IMR-90 (cell line): ENCODE measurements around the gene SNRNP27. TPM values are rescaled to one million over a fixed set of nuclear protein-coding genes. Genes with fewer than 3 reads are reported as not detected.

Experiments used
- ATAC-seq: fragments of 200-7000 bp; cut with Tn5 transposase; 2 replicates; pipeline ENCODE4 v1.9.1; 2020; ENCODE audit warnings: low read depth, mild to moderate bottlenecking, moderate library complexity
- BruUV-seq: library from RNA; stranded (reverse); fragments of 400-500 nt; replicated peaks from 2 replicates; lab custom pipeline; 2021; lab: Mats Ljungman, UMichigan
- CTCF ChIA-PET: fragments of 300-600 bp; formaldehyde crosslinking; extraction: SDS; loops from one replicate; lab custom pipeline; 2021; ENCODE audit warnings: antibody characterized with exemption; lab: Yijun Ruan, JAX
- POLR2A ChIA-PET: fragments of 300-600 bp; sonication (Branson Sonifier 250); formaldehyde crosslinking; loops from one replicate; lab custom pipeline; 2022; ENCODE audit warnings: antibody characterized with exemption; ENCODE audit not compliant: unreplicated experiment; lab: Charles Lee
- DNase-seq: peaks from one replicate; pipeline ENCODE4 v3.0.0; 2013
- H2AFZ ChIP-seq: replicated peaks from 2 replicates; pipeline ENCODE3; 2013; ENCODE audit warnings: low read length, mild to moderate bottlenecking; ENCODE audit not compliant: poor library complexity
- H2AK5ac ChIP-seq: 2 replicates; pipeline ENCODE4 v1.6.1; 2013; ENCODE audit warnings: low read depth, low read length, inconsistent platforms
- H2AK9ac ChIP-seq: replicated peaks from 2 replicates; pipeline ENCODE3; 2013; ENCODE audit warnings: mild to moderate bottlenecking, low read depth, low read length, moderate library complexity; ENCODE audit not compliant: poor library complexity
- H2BK120ac ChIP-seq: 2 replicates; pipeline ENCODE4 v1.6.1; 2013; ENCODE audit warnings: low read depth, low read length, inconsistent platforms
- H2BK15ac ChIP-seq: 3 replicates; pipeline ENCODE4 v1.6.1; 2013; ENCODE audit warnings: low read depth, low read length, inconsistent platforms
- H2BK20ac ChIP-seq: 2 replicates; pipeline ENCODE4 v1.6.1; 2013; ENCODE audit warnings: low read depth, mild to moderate bottlenecking, inconsistent platforms, low read length, moderate library complexity
- H2BK5ac ChIP-seq: 2 replicates; pipeline ENCODE4 v1.6.1; 2013; ENCODE audit warnings: mild to moderate bottlenecking, low read depth, low read length, inconsistent platforms; ENCODE audit not compliant: poor library complexity, severe bottlenecking
- H3K14ac ChIP-seq: replicated peaks from 2 replicates; pipeline ENCODE4 v1.6.1; 2013; ENCODE audit warnings: low read depth, low read length, inconsistent platforms
- H3K18ac ChIP-seq: 2 replicates; pipeline ENCODE4 v1.6.1; 2013; ENCODE audit warnings: low read depth, low read length, control low read depth
- H3K23ac ChIP-seq: 2 replicates; pipeline ENCODE4 v1.6.1; 2013; ENCODE audit warnings: low read depth, low read length, inconsistent platforms
- H3K27ac ChIP-seq: 2 replicates; pipeline ENCODE4 v1.5.1; 2013; ENCODE audit warnings: mild to moderate bottlenecking, control low read depth, low read length; ENCODE audit not compliant: insufficient read depth
- H3K27me3 ChIP-seq: 2 replicates; pipeline ENCODE4 v1.6.1; 2013; ENCODE audit warnings: low read length; ENCODE audit not compliant: control insufficient read depth, insufficient read depth
- H3K36me3 ChIP-seq: 2 replicates; pipeline ENCODE4 v1.6.1; 2013; ENCODE audit warnings: low read length, mixed read lengths; ENCODE audit not compliant: control insufficient read depth, insufficient read depth
- H3K4ac ChIP-seq: 2 replicates; pipeline ENCODE4 v1.6.1; 2013; ENCODE audit warnings: low read depth, low read length, inconsistent platforms
- H3K4me1 ChIP-seq: 2 replicates; pipeline ENCODE4 v1.6.1; 2013; ENCODE audit warnings: low read length, mixed read lengths; ENCODE audit not compliant: control insufficient read depth, insufficient read depth
- H3K4me2 ChIP-seq: 2 replicates; pipeline ENCODE4 v1.6.1; 2013; ENCODE audit warnings: low read depth, mild to moderate bottlenecking, control low read depth, low read length, moderate library complexity
- H3K4me3 ChIP-seq: 2 replicates; pipeline ENCODE4 v1.5.1; 2013; ENCODE audit warnings: low read depth, mild to moderate bottlenecking, control low read depth, low read length, moderate library complexity; ENCODE audit not compliant: insufficient read depth
- H3K56ac ChIP-seq: 2 replicates; pipeline ENCODE4 v1.6.1; 2013; ENCODE audit warnings: low read length, inconsistent platforms; ENCODE audit not compliant: insufficient read depth; ENCODE audit errors: extremely low read depth
- H3K79me1 ChIP-seq, 2 experiments: 2 replicates each; pipeline ENCODE4 v1.6.1; 2013; ENCODE audit warnings: low read length in 2 of 2, inconsistent platforms in 1 of 2, low read depth in 1 of 2
- H3K9ac ChIP-seq: 2 replicates; pipeline ENCODE4 v1.6.1; 2013; ENCODE audit warnings: low read depth, low read length, control low read depth
- H3K9me1 ChIP-seq: 2 replicates; pipeline ENCODE4 v1.6.1; 2013; ENCODE audit warnings: low read length, inconsistent platforms; ENCODE audit not compliant: insufficient read depth
- H3K9me3 ChIP-seq: 2 replicates; pipeline ENCODE4 v1.6.1; 2013; ENCODE audit warnings: low read length; ENCODE audit not compliant: control insufficient read depth, insufficient read depth
- H4K20me1 ChIP-seq: 2 replicates; pipeline ENCODE4 v1.6.1; 2013; ENCODE audit warnings: low read length, inconsistent platforms; ENCODE audit not compliant: insufficient read depth
- H4K5ac ChIP-seq: 2 replicates; pipeline ENCODE4 v1.6.1; 2013; ENCODE audit warnings: mild to moderate bottlenecking, low read depth, low read length, control low read depth
- H4K8ac ChIP-seq, 2 experiments: 2 replicates each; pipeline ENCODE4 v1.6.1; 2013; ENCODE audit warnings: low read depth in 2 of 2, low read length in 2 of 2, control low read depth in 1 of 2, inconsistent platforms in 1 of 2
- H4K91ac ChIP-seq: 2 replicates; pipeline ENCODE4 v1.6.1; 2013; ENCODE audit warnings: low read depth, low read length, inconsistent platforms; ENCODE audit not compliant: insufficient read depth
- CEBPB ChIP-seq: IDR thresholded peaks from 2 replicates; pipeline ENCODE4 v1.6.1; 2012; ENCODE audit warnings: low read depth, low read length, improper control_type of control experiment
- CHD1 ChIP-seq: IDR thresholded peaks from 2 replicates; pipeline ENCODE4 v1.6.1; 2012; ENCODE audit warnings: low read depth, low read length, improper control_type of control experiment
- CTCF ChIP-seq: conservative IDR thresholded peaks from 2 replicates; pipeline ENCODE4 v1.5.1; 2012; ENCODE audit warnings: mild to moderate bottlenecking, low read depth, low read length, improper control_type of control experiment
- MAFK ChIP-seq: IDR thresholded peaks from 2 replicates; pipeline ENCODE4 v1.6.1; 2012; ENCODE audit warnings: low read depth, low read length, improper control_type of control experiment
- RAD21 ChIP-seq: IDR thresholded peaks from 2 replicates; pipeline ENCODE4 v1.6.1; 2012; ENCODE audit warnings: low read length, improper control_type of control experiment
- RFX5 ChIP-seq: IDR thresholded peaks from 2 replicates; pipeline ENCODE4 v1.8.0; 2012; ENCODE audit warnings: low read depth, mild to moderate bottlenecking, low read length, moderate library complexity
- SMC3 ChIP-seq: fragments of 150-350 bp; IDR thresholded peaks from 2 replicates; pipeline ENCODE4 v1.6.1; 2016; ENCODE audit warnings: low read depth, mild to moderate bottlenecking, antibody characterized with exemption, low read length, moderate library complexity
- WGBS, 2 experiments: methylation state at CpG; one replicate each; pipeline versions ENCODE4 v1.1.5 to v1.1.7; 2013; ENCODE audit warnings: missing lambda C conversion rate in 2 of 2; ENCODE audit not compliant: insufficient read length in 1 of 2; ENCODE audit errors: extremely low coverage in 2 of 2; 5-methylcytosine and 5-hydroxymethylcytosine counted together
- dilution Hi-C: fragments of 300-500 bp; cut with HindIII; formaldehyde crosslinking; loops from one replicate; pipeline ENCODE4 v1.14.3; 2018; ENCODE audit warnings: low sequenced_read_pairs; ENCODE audit not compliant: unreplicated experiment
- in situ Hi-C: fragments of 300-500 bp; cut with MboI; formaldehyde crosslinking; loops from 3 replicates; pipeline ENCODE4 v1.14.3; 2019; ENCODE audit warnings: low sequenced_read_pairs, inconsistent platforms, mixed read lengths
- intact Hi-C: fragments of 100-400 bp; cut with micrococcal nuclease; formaldehyde crosslinking; loops from 2 replicates; pipeline ENCODE4 v1.10.0; 2022
- polyA plus RNA-seq, 3 experiments: library from polyadenylated mRNA; depleted of rRNA; stranded (reverse); fragments of >200 nt; gene quantifications; 2 replicates each; pipeline ENCODE4 v1.2.3, GENCODE V29; 2012; ENCODE audit warnings: low replicate concordance in 1 of 3
- total RNA-seq: library from RNA; depleted of rRNA; stranded (reverse); fragments of >200 nt; gene quantifications from 2 replicates; pipeline ENCODE4 v1.2.3, GENCODE V29; 2012

Gene SNRNP27
- total and polyA plus RNA-seq, 2 of the 4 experiments (the other 2 are of a cell fraction), result 8.8 to 48.3 TPM

GRCh38 chr2:69935011-69935410 is 41.3 kb downstream of the SNRNP27 start:
- H4K5ac ChIP-seq, result no peak overlapping the region
- 0 out of 2 replicates have a peak overlapping the region, but pooled peaks have one; percentile 51 for H3K14ac ChIP-seq
- no peak overlapping the region for H3K4me3 ChIP-seq
- BruUV-seq, result no TSS peak
- intact Hi-C loops, result loop anchor here (2.0 kb wide), 1 partner anchor 18 kb away; no protein-coding TSS in a partner anchor
- peak overlapping the region in 1 of 2 experiments; percentile 41; a peak in 1 of 4 replicates for H4K8ac ChIP-seq
- peak overlapping the region; percentile 66 for H4K91ac ChIP-seq
- peak overlapping the region; percentile 4 for H2BK5ac ChIP-seq
- H3K4me1 ChIP-seq, result peaks cover 11% of the 10 kb centered on the region
- in situ Hi-C loops, result no loop called here
- DNase-seq, result no peak
- no peaks in the 10 kb centered on the region for H3K27me3 ChIP-seq
- no peaks in the 10 kb centered on the region for H4K20me1 ChIP-seq
- H2BK120ac ChIP-seq, result peak overlapping the region; percentile 17
- 0 out of 2 replicates have a peak overlapping the region, but pooled peaks have one; percentile 3 for H3K27ac ChIP-seq
- 100% methylated on average over 1 of the region's 5 CpGs; no CpG with 5 or more reads in 1 of the 2 experiments for WGBS, 2 experiments
- ChIA-PET POLR2A (no interaction called here), CTCF (no interaction called here)
- dilution Hi-C loops, result no loop called here
- no peak overlapping the region for H3K23ac ChIP-seq
- H2AK5ac ChIP-seq, result peak overlapping the region; percentile 52
- TF ChIP-seq RFX5 (no peak), RAD21 (no peak), CTCF (no peak), CHD1 (no peak), SMC3 (no peak), MAFK (peak; percentile 71), CEBPB (no peak)
- peak overlapping the region; percentile 23; the same call in 1 of the 2 replicates for H3K4ac ChIP-seq
- H3K36me3 ChIP-seq, result peaks cover 29% of the 10 kb centered on the region
- peaks cover 16% of the 10 kb centered on the region for H3K9me1 ChIP-seq
- H3K18ac ChIP-seq, result no peak overlapping the region
- no peak overlapping the region for H2AFZ ChIP-seq
- H3K9ac ChIP-seq, result no peak overlapping the region
- no peak overlapping the region for H3K56ac ChIP-seq
- H2AK9ac ChIP-seq, result no peak overlapping the region
- no peak overlapping the region for H3K4me2 ChIP-seq
- no peak for ATAC-seq
- H3K9me3 ChIP-seq, result no peaks in the 10 kb centered on the region
- H2BK15ac ChIP-seq, result peak overlapping the region; percentile 66; the same call in 2 of the 3 replicates
- peak overlapping the region; percentile 1; the same call in 1 of the 2 replicates for H2BK20ac ChIP-seq
- peaks cover 14 to 21% of the 10 kb centered on the region in 2 experiments for H3K79me1 ChIP-seq
